Measurements from ENCODE around the gene TRIM26. TPM values are rescaled to one million over a fixed set of nuclear protein-coding genes. Genes with fewer than 3 reads are reported as not detected.

TRIM26 gene
- total RNA-seq, 1 donor from 2014 or later = 48.1 TPM

DNA sequence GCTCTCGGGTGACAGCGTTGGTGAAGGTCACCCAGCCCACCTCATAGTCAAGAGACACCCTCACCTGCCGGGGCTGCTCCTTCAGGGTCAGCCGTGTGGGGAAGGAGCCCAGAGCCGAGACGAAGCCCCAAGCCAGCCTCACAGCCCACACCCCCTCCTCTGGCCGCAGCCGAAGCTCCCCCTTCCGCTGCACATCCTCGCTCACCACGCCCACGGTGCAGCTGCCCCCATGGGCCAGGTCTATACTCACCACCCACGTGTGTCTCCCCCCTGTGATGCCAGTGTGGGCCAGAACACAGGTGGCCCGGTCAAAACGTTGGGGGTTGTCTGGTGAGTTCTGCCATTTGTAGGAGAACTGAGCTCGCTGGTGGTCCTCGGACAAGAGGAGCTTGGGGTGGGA lies 59.1 kb downstream of the TRIM26 start:
- H3K27me3 ChIP-seq = no peaks in the 10 kb centered on the region
- no peaks in the 10 kb centered on the region for H3K36me3 ChIP-seq
- H3K9me3 ChIP-seq = no peaks in the 10 kb centered on the region
- ATAC-seq (no peak), DNase-seq (no peak)
- intact Hi-C loops (cut with DNase I) = no loop called here
- no peak overlapping the region for H3K4me3 ChIP-seq
- H3K4me1 ChIP-seq = peaks cover 4% of the 10 kb centered on the region
- H3K27ac ChIP-seq = no peak overlapping the region
- no peak for TF ChIP-seq CTCF (IDR thresholded peaks at IDR 0.05)

DNA sequence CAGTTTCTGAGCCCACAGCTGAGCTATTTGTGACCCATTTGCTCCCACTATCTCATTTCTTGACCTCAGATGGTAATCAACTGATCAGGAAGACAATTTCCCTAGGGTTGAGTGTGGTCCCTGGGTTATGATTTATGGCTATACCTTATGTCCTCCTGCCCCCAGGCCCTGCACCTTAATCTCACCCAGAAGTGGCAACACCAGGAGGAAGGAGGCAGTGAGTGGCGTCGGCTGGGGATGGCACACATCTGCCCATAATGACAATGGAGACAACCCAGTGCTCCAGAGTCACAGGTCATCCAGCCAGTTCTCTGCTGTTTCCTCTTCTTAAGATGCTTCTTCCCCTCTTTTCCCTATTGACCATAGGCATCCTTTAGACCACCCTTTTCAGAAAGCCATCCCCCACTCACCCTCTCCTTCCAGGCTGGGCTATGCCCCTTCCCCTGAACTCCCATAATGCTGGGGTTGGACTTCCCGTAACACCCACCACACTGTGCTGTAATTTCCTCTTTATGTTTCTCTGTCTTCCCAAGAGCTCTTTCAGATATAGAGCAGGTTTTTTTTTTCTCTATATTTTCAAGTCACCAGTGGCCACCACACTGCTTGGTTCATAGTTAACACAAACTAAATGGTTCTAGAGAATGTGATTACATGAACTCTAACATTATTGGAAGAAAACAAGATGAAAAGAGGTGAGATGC lies 60.1 kb downstream of the TRIM26 start:
- H3K27ac ChIP-seq = no peak overlapping the region
- no peak for DNase-seq
- intact Hi-C loops (cut with DNase I) = no loop called here
- H3K27me3 ChIP-seq = no peaks in the 10 kb centered on the region
- no peaks in the 10 kb centered on the region for H3K9me3 ChIP-seq
- H3K4me3 ChIP-seq = no peak overlapping the region
- peaks cover 4% of the 10 kb centered on the region for H3K4me1 ChIP-seq
- no peaks in the 10 kb centered on the region for H3K36me3 ChIP-seq
- TF ChIP-seq CTCF (IDR thresholded peaks at IDR 0.05) = no peak
- ATAC-seq = no peak

GRCh38 chr6:30152016-30152673 lies 61.1 kb downstream of the TRIM26 start:
- intact Hi-C loops (cut with DNase I) = no loop called here
- Histone ChIP-seq H3K9me3 (no peaks in the 10 kb centered on the region), H3K27ac (no peak overlapping the region), H3K4me1 (peaks cover 4% of the 10 kb centered on the region), H3K36me3 (no peaks in the 10 kb centered on the region), H3K27me3 (no peaks in the 10 kb centered on the region), H3K4me3 (no peak overlapping the region)
- no peak for TF ChIP-seq CTCF (IDR thresholded peaks at IDR 0.05)
- ATAC-seq = no peak
- no peak for DNase-seq

GRCh38 chr6:30151580-30151979 lies 61.6 kb downstream of the TRIM26 start:
- Histone ChIP-seq H3K4me1 (peaks cover 4% of the 10 kb centered on the region), H3K4me3 (no peak overlapping the region), H3K27me3 (peaks cover 4% of the 10 kb centered on the region), H3K27ac (no peak overlapping the region), H3K9me3 (no peaks in the 10 kb centered on the region), H3K36me3 (no peaks in the 10 kb centered on the region)
- ATAC-seq (no peak), DNase-seq (no peak)
- no peak for TF ChIP-seq CTCF (IDR thresholded peaks at IDR 0.05)
- intact Hi-C loops (cut with DNase I) = no loop called here

GRCh38 chr6:30150671-30151395 lies 62.4 kb downstream of the TRIM26 start:
- Histone ChIP-seq H3K36me3 (no peaks in the 10 kb centered on the region), H3K27me3 (peaks cover 5% of the 10 kb centered on the region), H3K27ac (no peak overlapping the region), H3K9me3 (no peaks in the 10 kb centered on the region), H3K4me3 (no peak overlapping the region), H3K4me1 (peaks cover 3% of the 10 kb centered on the region)
- DNase-seq = no peak
- no peak for TF ChIP-seq CTCF (IDR thresholded peaks at IDR 0.05)
- intact Hi-C loops (cut with DNase I) = no loop called here
- ATAC-seq = no peak
